Left ventricle myocardium inferior (tissue), 1 donor: ENCODE results near the gene UGT1A10. TPM values are rescaled to one million over a fixed set of nuclear protein-coding genes. Genes with fewer than 3 reads are reported as not detected.
"Not testable (repeated sequence)": the region's sequence is repeated elsewhere in the genome, so short reads cannot be mapped to it uniquely, and the experiment has no call there.

Experiments
- DNase-seq: peaks from one replicate; pipeline ENCODE4 v3.0.0-alpha.2; 2020
- H3K27ac ChIP-seq: fragments of 200-600 bp; replicated peaks from 2 replicates; pipeline ENCODE4 v1.8.0; 2021
- H3K27me3 ChIP-seq: fragments of 200-600 bp; 2 replicates; pipeline ENCODE4 v1.8.0; 2021; ENCODE audit warnings: low read depth
- H3K36me3 ChIP-seq: fragments of 200-600 bp; 2 replicates; pipeline ENCODE4 v1.8.0; 2021
- H3K4me1 ChIP-seq: fragments of 200-600 bp; 2 replicates; pipeline ENCODE4 v1.8.0; 2021
- H3K4me3 ChIP-seq: fragments of 200-600 bp; 2 replicates; pipeline ENCODE4 v1.8.0; 2021; ENCODE audit warnings: mild to moderate bottlenecking, moderate library complexity
- H3K9me3 ChIP-seq: fragments of 200-600 bp; replicated peaks from 2 replicates; pipeline ENCODE4 v1.8.0; 2021
- intact Hi-C: fragments of 100-400 bp; cut with micrococcal nuclease; formaldehyde crosslinking; loops from one replicate; pipeline ENCODE4 v1.11.0; 2022
- total RNA-seq: library from RNA; stranded (reverse); fragmentation: NEBNext Ultra II Directional; extraction: Animal tissue kit (Norgen Biotek cat#: 25700); gene quantifications from one replicate; pipeline ENCODE4 v1.2.1, GENCODE V29; 2021
- TF ChIP-seq, protein P1 (sequence below): fragments of 200-600 bp; IDR thresholded peaks from 2 replicates; pipeline ENCODE4 v1.8.0; 2021; ENCODE audit warnings: antibody characterized with exemption, mild to moderate bottlenecking, borderline replicate concordance
- donor health status: DM: no; HTN: yes; CAD: no; lungs with severe emphysema.

The UGT1A10 gene
- total RNA-seq, 1 donor from 2014 or later: not detected

- Histone ChIP-seq H3K4me3 (no peak within 1 kb of the TSS), H3K4me1 (no peaks in the 10 kb centered on the region), H3K27ac (no peak within 1 kb of the TSS), H3K36me3 (no peaks in the 10 kb centered on the region), H3K9me3 (no peaks in the 10 kb centered on the region), H3K27me3 (peaks cover 78% of the 10 kb centered on the region)
- intact Hi-C loops: no loop called here
- DNase-seq: no peak
- TF ChIP-seq, protein P1, sequence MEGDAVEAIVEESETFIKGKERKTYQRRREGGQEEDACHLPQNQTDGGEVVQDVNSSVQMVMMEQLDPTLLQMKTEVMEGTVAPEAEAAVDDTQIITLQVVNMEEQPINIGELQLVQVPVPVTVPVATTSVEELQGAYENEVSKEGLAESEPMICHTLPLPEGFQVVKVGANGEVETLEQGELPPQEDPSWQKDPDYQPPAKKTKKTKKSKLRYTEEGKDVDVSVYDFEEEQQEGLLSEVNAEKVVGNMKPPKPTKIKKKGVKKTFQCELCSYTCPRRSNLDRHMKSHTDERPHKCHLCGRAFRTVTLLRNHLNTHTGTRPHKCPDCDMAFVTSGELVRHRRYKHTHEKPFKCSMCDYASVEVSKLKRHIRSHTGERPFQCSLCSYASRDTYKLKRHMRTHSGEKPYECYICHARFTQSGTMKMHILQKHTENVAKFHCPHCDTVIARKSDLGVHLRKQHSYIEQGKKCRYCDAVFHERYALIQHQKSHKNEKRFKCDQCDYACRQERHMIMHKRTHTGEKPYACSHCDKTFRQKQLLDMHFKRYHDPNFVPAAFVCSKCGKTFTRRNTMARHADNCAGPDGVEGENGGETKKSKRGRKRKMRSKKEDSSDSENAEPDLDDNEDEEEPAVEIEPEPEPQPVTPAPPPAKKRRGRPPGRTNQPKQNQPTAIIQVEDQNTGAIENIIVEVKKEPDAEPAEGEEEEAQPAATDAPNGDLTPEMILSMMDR: no peak
These were observed 76.5 kb downstream of the UGT1A10 start, which contains the start of gene UGT1A5 for GRCh38 chr2:233712611-233713261. UGT1A5 (plus strand) TSS chr2:233712907; CDS start chr2:233712992, 85 bp downstream.

DNA sequence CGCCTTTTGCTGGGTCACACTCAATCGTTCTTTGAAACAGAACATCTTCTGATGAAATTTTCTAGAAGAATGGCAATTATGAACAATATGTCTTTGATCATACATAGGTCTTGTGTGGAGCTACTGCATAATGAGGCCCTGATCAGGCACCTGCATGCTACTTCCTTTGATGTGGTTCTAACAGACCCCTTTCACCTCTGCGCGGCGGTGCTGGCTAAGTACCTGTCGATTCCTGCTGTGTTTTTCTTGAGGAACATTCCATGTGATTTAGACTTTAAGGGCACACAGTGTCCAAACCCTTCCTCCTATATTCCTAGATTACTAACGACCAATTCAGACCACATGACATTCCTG, 77.0 kb downstream of the UGT1A10 start:
- no peak for DNase-seq
- Histone ChIP-seq H3K27ac (no peak overlapping the region), H3K4me1 (no peaks in the 10 kb centered on the region), H3K36me3 (no peaks in the 10 kb centered on the region), H3K4me3 (no peak overlapping the region), H3K27me3 (peaks cover 84% of the 10 kb centered on the region), H3K9me3 (no peaks in the 10 kb centered on the region)
- intact Hi-C loops: no loop called here
- TF ChIP-seq, protein P1: no peak

- DNase-seq: no peak
- Histone ChIP-seq H3K4me3 (no peak overlapping the region), H3K36me3 (no peaks in the 10 kb centered on the region), H3K4me1 (no peaks in the 10 kb centered on the region), H3K9me3 (no peaks in the 10 kb centered on the region), H3K27me3 (peaks cover 83% of the 10 kb centered on the region), H3K27ac (no peak overlapping the region)
- intact Hi-C loops: no loop called here
- TF ChIP-seq, protein P1: no peak
These were observed 77.9 kb downstream of the UGT1A10 start for GRCh38 chr2:233714121-233714520.

DNA sequence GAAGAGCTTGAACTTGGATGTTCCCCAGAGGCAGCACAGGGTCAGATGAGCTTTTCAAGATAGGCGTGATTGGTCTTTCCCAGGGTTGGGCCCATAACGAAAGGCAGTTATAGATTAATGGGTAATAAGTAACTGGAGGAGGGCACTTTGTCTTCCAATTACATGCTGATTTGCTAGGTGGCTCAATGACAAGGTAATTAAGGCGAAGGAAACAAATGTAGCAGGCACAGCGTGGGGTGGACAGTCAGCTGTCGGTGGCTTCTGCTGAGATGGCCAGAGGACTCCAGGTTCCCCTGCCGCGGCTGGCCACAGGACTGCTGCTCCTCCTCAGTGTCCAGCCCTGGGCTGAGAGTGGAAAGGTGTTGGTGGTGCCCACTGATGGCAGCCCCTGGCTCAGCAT, 82.3 kb downstream of the UGT1A10 start, which contains the start of gene UGT1A4:
UGT1A4 (plus strand) TSS at position 185 of the 400 bp plus-strand sequence; CDS start at position 270, 85 bp downstream.
- no peak for DNase-seq
- no peak within 1 kb of the TSS for H3K4me3 ChIP-seq
- TF ChIP-seq, protein P1: no peak
- H3K36me3 ChIP-seq: no peaks in the 10 kb centered on the region
- no peaks in the 10 kb centered on the region for H3K9me3 ChIP-seq
- intact Hi-C loops: no loop called here
- no peak within 1 kb of the TSS for H3K27ac ChIP-seq
- peaks cover 61% of the 10 kb centered on the region for H3K27me3 ChIP-seq
- H3K4me1 ChIP-seq: no peaks in the 10 kb centered on the region

DNA sequence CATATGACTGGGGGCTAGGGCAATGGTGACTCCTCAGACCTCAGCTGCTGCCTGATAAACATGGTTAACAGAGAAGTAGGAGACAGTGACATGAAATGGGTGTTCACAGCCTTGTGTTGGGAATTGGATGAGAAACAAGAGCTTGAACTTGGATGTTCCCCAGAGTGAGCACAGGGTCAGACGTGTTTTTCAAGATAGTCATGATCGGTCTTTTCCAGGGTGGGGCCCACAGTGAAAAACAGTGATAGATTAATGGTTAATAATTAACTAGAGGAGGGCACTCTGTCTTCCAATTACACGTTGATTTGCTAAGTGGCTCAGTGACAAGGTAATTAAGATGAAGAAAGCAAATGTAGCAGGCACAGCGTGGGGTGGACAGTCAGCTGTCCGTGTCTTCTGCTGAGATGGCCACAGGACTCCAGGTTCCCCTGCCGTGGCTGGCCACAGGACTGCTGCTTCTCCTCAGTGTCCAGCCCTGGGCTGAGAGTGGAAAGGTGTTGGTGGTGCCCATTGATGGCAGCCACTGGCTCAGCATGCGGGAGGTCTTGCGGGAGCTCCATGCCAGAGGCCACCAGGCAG, 92.6 kb downstream of the UGT1A10 start, which contains the start of gene UGT1A3:
UGT1A3 (plus strand) TSS at position 320 of the 579 bp plus-strand sequence; CDS start at position 405, 85 bp downstream.
- H3K27me3 ChIP-seq: peaks cover 33% of the 10 kb centered on the region
- H3K4me3 ChIP-seq: no peak within 1 kb of the TSS
- H3K9me3 ChIP-seq: no peaks in the 10 kb centered on the region
- no peak for DNase-seq
- no peaks in the 10 kb centered on the region for H3K36me3 ChIP-seq
- no peaks in the 10 kb centered on the region for H3K4me1 ChIP-seq
- TF ChIP-seq, protein P1: no peak
- intact Hi-C loops: no loop called here
- no peak within 1 kb of the TSS for H3K27ac ChIP-seq

GRCh38 chr2:233736868-233737653, 100.8 kb downstream of the UGT1A10 start:
- H3K9me3 ChIP-seq, H3K36me3 ChIP-seq, H3K27ac ChIP-seq, H3K4me1 ChIP-seq, intact Hi-C loops, H3K4me3 ChIP-seq, DNase-seq: not testable (repeated sequence)
- H3K27me3 ChIP-seq: peaks cover 48% of the 10 kb centered on the region
